Stromal cell of bone marrow (primary cell): ENCODE measurements around the gene RBL1.
"Not testable (repeated sequence)": the region's sequence is repeated elsewhere in the genome, so short reads cannot be mapped to it uniquely, and the experiment has no call there.

Experiments
- DNase-seq: peaks from one replicate; pipeline ENCODE4 v3.0.0-alpha.2; 2012; ENCODE audit warnings: low read depth

Gene RBL1

GRCh38 chr20:37072293-37073196 lies 23.3 kb downstream of the RBL1 start:
- DNase-seq: no peak

GRCh38 chr20:37071481-37071911 lies 24.3 kb downstream of the RBL1 start:
- DNase-seq: no peak

GRCh38 chr20:37069563-37069962 lies 26.2 kb downstream of the RBL1 start:
- DNase-seq: not testable (repeated sequence)

GRCh38 chr20:37066168-37066567 lies 29.6 kb downstream of the RBL1 start:
- DNase-seq: no peak

GRCh38 chr20:37055276-37055675 lies 40.5 kb downstream of the RBL1 start:
- DNase-seq: no peak

GRCh38 chr20:37053230-37053950 lies 42.4 kb downstream of the RBL1 start:
- no peak for DNase-seq

- DNase-seq: no peak
These were observed 52.5 kb downstream of the RBL1 start for GRCh38 chr20:37042986-37043972.

- DNase-seq: not testable (repeated sequence)
These were observed 56.4 kb downstream of the RBL1 start for GRCh38 chr20:37039366-37039765.

GRCh38 chr20:37032077-37032476 lies 63.7 kb downstream of the RBL1 start:
- no peak for DNase-seq

GRCh38 chr20:37020636-37021035 lies 75.2 kb downstream of the RBL1 start:
- no peak for DNase-seq

- DNase-seq: not testable (repeated sequence)
These were observed 83.2 kb downstream of the RBL1 start for GRCh38 chr20:37012631-37013030.

- not testable (repeated sequence) for DNase-seq
These were observed 83.9 kb downstream of the RBL1 start for GRCh38 chr20:37011858-37012257.

- no peak for DNase-seq
These were observed 84.7 kb downstream of the RBL1 start for GRCh38 chr20:37011147-37011546.

GRCh38 chr20:37007898-37008649 lies 87.7 kb downstream of the RBL1 start:
- peak; percentile 18 for DNase-seq

- DNase-seq: not testable (repeated sequence)
These were observed 90.5 kb downstream of the RBL1 start for GRCh38 chr20:37005062-37005942.

- DNase-seq: not testable (repeated sequence)
These were observed 94.2 kb downstream of the RBL1 start for GRCh38 chr20:37001634-37002033.

GRCh38 chr20:37000171-37000570 lies 95.6 kb downstream of the RBL1 start:
- not testable (repeated sequence) for DNase-seq

- DNase-seq: no peak
These were observed 97.1 kb downstream of the RBL1 start for GRCh38 chr20:36998652-36999051.

- DNase-seq: no peak
These were observed 98.7 kb downstream of the RBL1 start for GRCh38 chr20:36997121-36997520.

GRCh38 chr20:36994221-36994620 lies 101.6 kb downstream of the RBL1 start:
- DNase-seq: not testable (repeated sequence)
